HepG2 (cell line): ENCODE measurements around the gene MYCBPAP. TPM values are rescaled to one million over a fixed set of nuclear protein-coding genes. Genes with fewer than 3 reads are reported as not detected.

Source experiments
- CENPT ChIP-seq: sonication (generic); formaldehyde crosslinking; IDR thresholded peaks from 2 replicates; pipeline ENCODE4 v1.8.0; 2022; ENCODE audit warnings: low read depth, mild to moderate bottlenecking, moderate library complexity, missing genetic modification reagents
- ELF1 ChIP-seq: sonication (generic); formaldehyde crosslinking; IDR thresholded peaks from 2 replicates; pipeline ENCODE4 v1.4.0; 2020; ENCODE audit warnings: missing genetic modification reagents
- ETV6 ChIP-seq: sonication (generic); formaldehyde crosslinking; conservative IDR thresholded peaks from 2 replicates; pipeline ENCODE4 v1.4.0; 2020; ENCODE audit warnings: missing genetic modification reagents
- HNF1A ChIP-seq, 2 experiments: sonication (generic) in 1 of 2; formaldehyde crosslinking in 1 of 2; IDR thresholded peaks; 2 replicates each; pipeline versions ENCODE4 v1.4.0 to v1.6.1; 2016 to 2020; ENCODE audit warnings: borderline replicate concordance in 1 of 2, low read depth in 1 of 2, mild to moderate bottlenecking in 1 of 2, missing genetic modification reagents in 1 of 2
- IRF2 ChIP-seq: IDR thresholded peaks from 2 replicates; pipeline ENCODE4 v1.6.1; 2018; ENCODE audit warnings: missing genetic modification reagents, missing compliant biosample characterization
- KDM5A ChIP-seq: fragments of 200-600 bp; sonication (generic); IDR thresholded peaks from 2 replicates; pipeline ENCODE4 v1.7.0; 2018; ENCODE audit warnings: antibody characterized with exemption, mild to moderate bottlenecking, low read length, borderline replicate concordance
- NFE2L2 ChIP-seq: fragments of 150-350 bp; IDR thresholded peaks from 2 replicates; pipeline ENCODE4 v1.6.1; 2014; ENCODE audit warnings: low read length
- NFIB ChIP-seq: sonication (generic); formaldehyde crosslinking; IDR thresholded peaks from 2 replicates; pipeline ENCODE4 v1.9.0; 2021; ENCODE audit warnings: missing genetic modification reagents, mild to moderate bottlenecking, borderline replicate concordance
- NFYC ChIP-seq: IDR thresholded peaks from 2 replicates; pipeline ENCODE4 v1.6.1; 2016; ENCODE audit warnings: missing genetic modification reagents, missing compliant biosample characterization
- SAFB2 ChIP-seq: sonication (generic); formaldehyde crosslinking; IDR thresholded peaks from 2 replicates; pipeline ENCODE4 v1.5.1; 2020; ENCODE audit warnings: missing genetic modification reagents, low read depth, mild to moderate bottlenecking, borderline replicate concordance
- SIX1 ChIP-seq: sonication (generic); formaldehyde crosslinking; IDR thresholded peaks from 2 replicates; pipeline ENCODE4 v1.4.0; 2020; ENCODE audit warnings: missing genetic modification reagents, borderline replicate concordance
- SMARCC2 ChIP-seq: fragments of 450-650 bp; IDR thresholded peaks from 2 replicates; pipeline ENCODE4 v1.6.1; 2017; ENCODE audit warnings: antibody characterized with exemption, mild to moderate bottlenecking
- SUZ12 ChIP-seq: fragments of 150-350 bp; IDR thresholded peaks from 2 replicates; pipeline ENCODE4 v1.6.1; 2014; ENCODE audit warnings: low read depth, low read length
- TARDBP ChIP-seq: sonication (generic); formaldehyde crosslinking; IDR thresholded peaks from 2 replicates; pipeline ENCODE4 v1.8.0; 2022; ENCODE audit warnings: mild to moderate bottlenecking, missing genetic modification reagents
- TRIM24 ChIP-seq: sonication (generic); formaldehyde crosslinking; IDR thresholded peaks from 2 replicates; pipeline ENCODE4 v1.8.0; 2022; ENCODE audit warnings: mild to moderate bottlenecking, missing genetic modification reagents
- ZIK1 ChIP-seq: sonication (generic); formaldehyde crosslinking; IDR thresholded peaks from 2 replicates; pipeline ENCODE4 v1.5.0; 2020; ENCODE audit warnings: mild to moderate bottlenecking, low read depth, missing genetic modification reagents, borderline replicate concordance
- ZMYM4 ChIP-seq: sonication (generic); formaldehyde crosslinking; IDR thresholded peaks from 2 replicates; pipeline ENCODE4 v1.8.1; 2023; ENCODE audit warnings: mild to moderate bottlenecking, missing genetic modification reagents
- ZNF260 ChIP-seq: sonication (generic); formaldehyde crosslinking; IDR thresholded peaks from 2 replicates; pipeline ENCODE4 v1.4.0; 2020; ENCODE audit warnings: missing genetic modification reagents, low read depth, mild to moderate bottlenecking, borderline replicate concordance
- ZNF652 ChIP-seq: IDR thresholded peaks from 2 replicates; pipeline ENCODE4 v1.6.1; 2016; ENCODE audit warnings: low read depth, borderline replicate concordance
- ZSCAN21 ChIP-seq: sonication (generic); formaldehyde crosslinking; IDR thresholded peaks from 2 replicates; pipeline ENCODE4 v1.8.0; 2022; ENCODE audit warnings: mild to moderate bottlenecking, missing genetic modification reagents, moderate library complexity, borderline replicate concordance
- polyA plus RNA-seq, 8 experiments: library from polyadenylated mRNA; depleted of rRNA in 3 of 8; stranded (reverse) in 7 of 8; unstranded in 1 of 8; fragments of >200 nt; fragmentation: Illumina TruSeq in 4 of 8; extraction: Trizol in 4 of 8; gene quantifications; 2 replicates each; pipeline versions ENCODE4 v1.2.1 to v1.2.3, GENCODE V29; 2011 to 2016; ENCODE audit warnings: low read depth in 4 of 8, missing spikeins in 1 of 8, mixed read lengths in 1 of 8; ENCODE audit not compliant: insufficient read depth in 1 of 8
- total RNA-seq, 5 experiments: library from RNA; depleted of rRNA; stranded (reverse); fragments of >200 nt; fragmentation: Illumina TruSeq; extraction: Trizol; gene quantifications; 2 replicates each; pipeline ENCODE4 v1.2.3, GENCODE V29; 2016; ENCODE audit warnings: low read depth in 1 of 5
- TF ChIP-seq, protein P1 (sequence below): sonication (generic); formaldehyde crosslinking; IDR thresholded peaks from 2 replicates; pipeline ENCODE4 v1.9.0; 2021; ENCODE audit warnings: missing genetic modification reagents, borderline replicate concordance
- TF ChIP-seq, protein P2 (sequence below): sonication (generic); formaldehyde crosslinking; IDR thresholded peaks from 2 replicates; pipeline ENCODE4 v1.4.0; 2020; ENCODE audit warnings: mild to moderate bottlenecking, missing genetic modification reagents

MYCBPAP gene
- total and polyA plus RNA-seq, 2 of the 13 experiments (the other 11 are each of a cell fraction or from before 2014, with no cell fraction given): 0.22 to 0.24 TPM

DNA sequence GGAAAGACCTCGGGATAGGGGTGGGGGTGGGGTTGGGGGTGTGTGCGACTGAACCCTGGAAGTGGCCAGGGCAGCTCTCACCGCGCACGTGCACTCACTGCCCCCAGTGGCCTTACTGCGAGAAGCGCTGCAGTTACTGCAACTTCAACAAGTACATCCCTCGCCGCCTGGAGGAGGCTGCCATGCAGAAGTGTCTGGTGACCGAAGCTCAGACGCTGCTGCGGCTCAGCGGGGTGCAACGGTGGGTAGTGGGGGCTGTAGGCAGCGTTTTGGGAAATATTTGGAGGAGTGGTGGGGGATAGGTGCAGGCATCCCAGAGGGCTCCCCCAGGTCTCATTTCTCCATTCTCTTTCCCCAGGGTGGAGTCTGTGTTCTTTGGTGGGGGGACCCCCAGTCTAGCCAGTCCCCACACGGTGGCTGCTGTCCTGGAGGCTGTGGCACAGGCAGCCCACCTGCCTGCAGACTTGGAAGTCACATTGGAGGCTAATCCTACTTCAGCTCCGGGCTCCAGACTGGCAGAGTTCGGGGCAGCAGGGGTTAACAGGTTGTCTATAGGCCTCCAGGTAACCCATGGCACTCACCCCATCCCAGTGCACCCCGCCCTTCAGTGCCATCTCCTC lies 28.6 kb upstream of the MYCBPAP start (continued):
- TF ChIP-seq HNF1A (IDR thresholded peaks at IDR 0.05; ENCODE audit: low read depth) (no peak), HNF1A (CRISPR knock-in tag; IDR thresholded peaks at IDR 0.05; ENCODE audit: borderline replicate concordance) (no peak), CENPT (no peak), SUZ12 (no peak), ZMYM4 (CRISPR knock-in tag) (no peak), ZIK1 (CRISPR knock-in tag) (0 out of 2 replicates have a peak, but pooled peaks have one; percentile 32), ZNF652 (no peak), SIX1 (CRISPR knock-in tag) (no peak), IRF2 (CRISPR knock-in tag) (no peak), NFIB (CRISPR knock-in tag) (no peak), TRIM24 (CRISPR knock-in tag) (no peak), ZNF260 (CRISPR knock-in tag) (no peak), KDM5A (no peak), SAFB2 (CRISPR knock-in tag) (no peak), TARDBP (CRISPR knock-in tag) (no peak), NFYC (CRISPR knock-in tag) (no peak), SMARCC2 (no peak), ELF1 (CRISPR knock-in tag) (no peak), NFE2L2 (no peak), ETV6 (CRISPR knock-in tag) (no peak), ZSCAN21 (CRISPR knock-in tag) (no peak; the same call in 1 of the 2 replicates)
- TF ChIP-seq, protein P1, sequence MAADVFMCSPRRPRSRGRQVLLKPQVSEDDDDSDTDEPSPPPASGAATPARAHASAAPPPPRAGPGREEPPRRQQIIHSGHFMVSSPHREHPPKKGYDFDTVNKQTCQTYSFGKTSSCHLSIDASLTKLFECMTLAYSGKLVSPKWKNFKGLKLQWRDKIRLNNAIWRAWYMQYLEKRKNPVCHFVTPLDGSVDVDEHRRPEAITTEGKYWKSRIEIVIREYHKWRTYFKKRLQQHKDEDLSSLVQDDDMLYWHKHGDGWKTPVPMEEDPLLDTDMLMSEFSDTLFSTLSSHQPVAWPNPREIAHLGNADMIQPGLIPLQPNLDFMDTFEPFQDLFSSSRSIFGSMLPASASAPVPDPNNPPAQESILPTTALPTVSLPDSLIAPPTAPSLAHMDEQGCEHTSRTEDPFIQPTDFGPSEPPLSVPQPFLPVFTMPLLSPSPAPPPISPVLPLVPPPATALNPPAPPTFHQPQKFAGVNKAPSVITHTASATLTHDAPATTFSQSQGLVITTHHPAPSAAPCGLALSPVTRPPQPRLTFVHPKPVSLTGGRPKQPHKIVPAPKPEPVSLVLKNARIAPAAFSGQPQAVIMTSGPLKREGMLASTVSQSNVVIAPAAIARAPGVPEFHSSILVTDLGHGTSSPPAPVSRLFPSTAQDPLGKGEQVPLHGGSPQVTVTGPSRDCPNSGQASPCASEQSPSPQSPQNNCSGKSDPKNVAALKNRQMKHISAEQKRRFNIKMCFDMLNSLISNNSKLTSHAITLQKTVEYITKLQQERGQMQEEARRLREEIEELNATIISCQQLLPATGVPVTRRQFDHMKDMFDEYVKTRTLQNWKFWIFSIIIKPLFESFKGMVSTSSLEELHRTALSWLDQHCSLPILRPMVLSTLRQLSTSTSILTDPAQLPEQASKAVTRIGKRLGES (CRISPR knock-in tag): no peak
- TF ChIP-seq, protein P2, sequence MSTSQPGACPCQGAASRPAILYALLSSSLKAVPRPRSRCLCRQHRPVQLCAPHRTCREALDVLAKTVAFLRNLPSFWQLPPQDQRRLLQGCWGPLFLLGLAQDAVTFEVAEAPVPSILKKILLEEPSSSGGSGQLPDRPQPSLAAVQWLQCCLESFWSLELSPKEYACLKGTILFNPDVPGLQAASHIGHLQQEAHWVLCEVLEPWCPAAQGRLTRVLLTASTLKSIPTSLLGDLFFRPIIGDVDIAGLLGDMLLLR (CRISPR knock-in tag): peak; percentile 32; the same call in 1 of the 2 replicates
